Vagina (tissue), 2 donors: ENCODE data around the gene SNRNP70. TPM values are rescaled to one million over a fixed set of nuclear protein-coding genes. Genes with fewer than 3 reads are reported as not detected.

Experiments used
- DNase-seq, 2 donors: peaks; one replicate each; pipeline ENCODE4 v3.0.0-alpha.2; 2017; ENCODE audit errors: extremely low spot score in 2 of 2
- H3K27ac ChIP-seq: fragments of 200-600 bp; sonication (generic); one replicate; pipeline ENCODE4 v1.5.1; 2019
- H3K27me3 ChIP-seq: fragments of 200-600 bp; sonication (generic); one replicate; pipeline ENCODE4 v1.5.1; 2019
- H3K36me3 ChIP-seq, 2 donors: fragments of 200-600 bp; sonication (generic); one replicate each; pipeline ENCODE4 v1.5.1; 2017 to 2019
- H3K4me1 ChIP-seq: fragments of 200-600 bp; sonication (generic); one replicate; pipeline ENCODE4 v1.5.1; 2019
- H3K4me3 ChIP-seq, 2 donors: fragments of 200-600 bp; sonication (generic); 1 replicate in 1 of 2; 2 replicates in 1 of 2; pipeline ENCODE4 v1.5.1; 2016 to 2019
- H3K9me3 ChIP-seq: fragments of 200-600 bp; sonication (generic); one replicate; pipeline ENCODE4 v1.5.1; 2019
- POLR2A ChIP-seq, 2 donors: fragments of 450-650 bp; IDR thresholded peaks; one replicate each; pipeline ENCODE4 v1.6.1; 2017; ENCODE audit warnings: antibody characterized with exemption in 2 of 2, mild to moderate bottlenecking in 2 of 2, moderate library complexity in 2 of 2
- POLR2AphosphoS5 ChIP-seq, 2 donors: sonication (generic); formaldehyde crosslinking; IDR thresholded peaks; one replicate each; pipeline ENCODE4 v1.9.0; 2017; ENCODE audit warnings: antibody characterized with exemption in 2 of 2, mild to moderate bottlenecking in 2 of 2, low read depth in 1 of 2; ENCODE audit not compliant: insufficient read depth in 1 of 2
- intact Hi-C: fragments of 100-400 bp; cut with DNase I; formaldehyde crosslinking; loops from one replicate; pipeline ENCODE4 v1.15.1; 2023
- total RNA-seq: library from RNA; depleted of rRNA; stranded (reverse); fragments of >200 nt; gene quantifications from one replicate; pipeline ENCODE4 v1.2.3, GENCODE V29; 2016
- TF ChIP-seq, protein P1 (sequence below), 3 experiments: fragments of 450-650 bp in 2 of 3; fragments of 200-600 bp in 1 of 3; sonication (generic) in 1 of 3; IDR thresholded peaks; one replicate each; pipeline ENCODE4 v1.5.1; 2017 to 2019; ENCODE audit warnings: antibody characterized with exemption in 3 of 3, mild to moderate bottlenecking in 2 of 3, moderate library complexity in 2 of 3

SNRNP70 gene
- total RNA-seq, 1 donor from 2014 or later: 380 TPM

DNA sequence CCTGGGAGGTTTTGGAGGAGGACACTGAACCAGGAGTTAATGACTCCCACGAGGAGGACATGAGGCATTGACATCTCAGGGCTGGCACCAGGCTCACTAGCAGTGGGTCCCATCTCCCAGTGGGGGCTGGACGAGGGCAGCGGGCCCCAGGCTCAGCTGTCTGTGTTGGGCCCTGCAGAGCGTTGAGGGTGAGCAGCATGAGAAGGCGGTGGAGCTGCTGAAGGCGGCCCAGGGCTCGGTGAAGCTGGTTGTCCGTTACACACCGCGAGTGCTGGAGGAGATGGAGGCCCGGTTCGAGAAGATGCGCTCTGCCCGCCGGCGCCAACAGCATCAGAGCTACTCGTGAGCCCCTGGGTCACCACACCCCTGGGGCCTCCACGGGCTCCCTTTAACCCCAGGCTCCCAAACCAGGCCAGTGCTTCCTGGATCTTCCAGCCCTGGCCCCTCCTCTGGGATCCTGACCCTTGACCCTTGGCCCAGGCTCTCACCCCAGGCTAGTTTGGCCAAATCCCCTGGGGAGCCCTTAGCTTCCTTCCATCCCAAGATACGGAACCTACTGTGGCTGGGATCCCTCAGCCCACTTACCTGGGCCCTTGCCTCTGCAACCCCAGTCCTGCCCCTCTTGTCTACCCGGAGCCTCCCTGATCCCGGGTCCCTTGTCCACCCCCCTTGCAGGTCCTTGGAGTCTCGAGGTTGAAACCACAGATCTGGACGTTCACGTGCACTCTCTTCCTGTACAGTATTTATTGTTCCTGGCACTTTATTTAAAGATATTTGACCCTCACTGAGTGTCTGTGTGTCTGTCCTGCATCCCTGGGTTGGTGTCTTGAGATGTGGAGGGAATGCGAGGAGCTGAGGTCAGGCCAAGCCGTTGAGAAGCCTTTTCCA, 32.7 kb downstream of the SNRNP70 start:
- intact Hi-C loops: no loop called here
- H3K9me3 ChIP-seq: no peaks in the 10 kb centered on the region
- H3K27me3 ChIP-seq: no peaks in the 10 kb centered on the region
- TF ChIP-seq POLR2AphosphoS5 (IDR thresholded peaks at IDR 0.05; ENCODE audit: insufficient read depth in 1 of 2, low read depth in 1 of 2) (no peak), POLR2A (IDR thresholded peaks at IDR 0.05) (no peak)
- TF ChIP-seq, protein P1, sequence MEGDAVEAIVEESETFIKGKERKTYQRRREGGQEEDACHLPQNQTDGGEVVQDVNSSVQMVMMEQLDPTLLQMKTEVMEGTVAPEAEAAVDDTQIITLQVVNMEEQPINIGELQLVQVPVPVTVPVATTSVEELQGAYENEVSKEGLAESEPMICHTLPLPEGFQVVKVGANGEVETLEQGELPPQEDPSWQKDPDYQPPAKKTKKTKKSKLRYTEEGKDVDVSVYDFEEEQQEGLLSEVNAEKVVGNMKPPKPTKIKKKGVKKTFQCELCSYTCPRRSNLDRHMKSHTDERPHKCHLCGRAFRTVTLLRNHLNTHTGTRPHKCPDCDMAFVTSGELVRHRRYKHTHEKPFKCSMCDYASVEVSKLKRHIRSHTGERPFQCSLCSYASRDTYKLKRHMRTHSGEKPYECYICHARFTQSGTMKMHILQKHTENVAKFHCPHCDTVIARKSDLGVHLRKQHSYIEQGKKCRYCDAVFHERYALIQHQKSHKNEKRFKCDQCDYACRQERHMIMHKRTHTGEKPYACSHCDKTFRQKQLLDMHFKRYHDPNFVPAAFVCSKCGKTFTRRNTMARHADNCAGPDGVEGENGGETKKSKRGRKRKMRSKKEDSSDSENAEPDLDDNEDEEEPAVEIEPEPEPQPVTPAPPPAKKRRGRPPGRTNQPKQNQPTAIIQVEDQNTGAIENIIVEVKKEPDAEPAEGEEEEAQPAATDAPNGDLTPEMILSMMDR (IDR thresholded peaks at IDR 0.05): no peak
- H3K27ac ChIP-seq: peak overlapping the region; percentile 92
- peak overlapping the region; percentile 64 to 73 for H3K4me3 ChIP-seq
- DNase-seq: peak in 1 of 2 donors; percentile 85
- H3K4me1 ChIP-seq: peaks cover 42% of the 10 kb centered on the region
- H3K36me3 ChIP-seq: no peaks in the 10 kb centered on the region

DNA sequence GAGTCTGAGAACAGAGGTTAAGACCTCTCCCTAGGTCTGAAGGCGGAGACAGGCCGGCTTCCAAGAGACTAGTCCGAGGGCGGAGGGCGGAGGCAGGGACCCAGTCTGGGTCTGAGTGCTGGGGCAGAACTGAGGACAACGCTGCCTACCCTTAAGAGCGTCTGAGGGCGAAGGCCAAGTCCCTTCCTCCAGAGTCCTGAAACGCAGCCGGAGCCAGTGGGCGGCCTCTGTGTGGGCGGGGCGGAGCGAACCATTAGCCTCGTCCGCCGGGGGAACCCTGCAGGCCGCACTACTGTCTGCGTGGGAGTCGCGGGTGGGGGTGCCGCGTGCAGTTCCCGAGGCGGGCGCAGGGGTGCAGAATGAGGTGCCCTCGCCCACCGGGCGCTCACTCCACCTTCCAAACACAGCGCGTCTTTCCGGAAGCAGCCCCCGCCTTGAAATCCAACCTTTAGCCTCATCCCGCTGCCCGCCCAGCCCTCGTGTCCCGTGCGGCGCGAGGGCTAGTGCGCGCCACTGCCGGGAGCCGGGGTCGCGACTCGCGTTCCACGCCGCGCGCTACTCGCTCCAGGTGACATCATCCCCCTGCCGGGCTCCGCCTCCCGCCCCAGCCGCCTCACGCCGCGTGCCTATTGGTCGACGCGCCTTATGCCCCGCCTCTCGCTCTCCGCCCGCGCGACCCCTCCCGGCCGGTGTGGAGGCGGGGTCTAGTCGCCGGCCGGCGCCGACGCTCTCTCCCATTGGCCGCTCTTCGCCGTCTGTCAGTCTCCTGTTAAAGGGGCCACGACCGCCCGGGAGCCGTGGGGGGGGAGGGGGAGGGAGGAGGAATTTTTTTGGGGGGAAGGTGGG, 33.5 kb downstream of the SNRNP70 start, which contains the start of gene C19orf73:
Gene C19orf73, minus strand, starts transcription at position 579 of the 846 bp plus-strand sequence. Its CDS starts 121 bp downstream, at position 458.
- Histone ChIP-seq H3K9me3 (no peaks in the 10 kb centered on the region), H3K4me3 (peak within 1 kb of the TSS; percentile 64 to 73), H3K4me1 (peaks cover 37% of the 10 kb centered on the region), H3K36me3 (no peaks in the 10 kb centered on the region), H3K27ac (peak within 1 kb of the TSS; percentile 92), H3K27me3 (no peaks in the 10 kb centered on the region)
- peak in 1 of 2 donors; percentile 91 for DNase-seq
- intact Hi-C loops: no loop called here
- peak in 1 of 2 donors; percentile 56 for TF ChIP-seq POLR2A (IDR thresholded peaks at IDR 0.05)
- peak; percentile 31 to 91 for TF ChIP-seq POLR2AphosphoS5 (IDR thresholded peaks at IDR 0.05; ENCODE audit: insufficient read depth in 1 of 2, low read depth in 1 of 2)
- TF ChIP-seq, protein P1 (IDR thresholded peaks at IDR 0.05): peak in 1 of 3 experiments; percentile 18

DNA sequence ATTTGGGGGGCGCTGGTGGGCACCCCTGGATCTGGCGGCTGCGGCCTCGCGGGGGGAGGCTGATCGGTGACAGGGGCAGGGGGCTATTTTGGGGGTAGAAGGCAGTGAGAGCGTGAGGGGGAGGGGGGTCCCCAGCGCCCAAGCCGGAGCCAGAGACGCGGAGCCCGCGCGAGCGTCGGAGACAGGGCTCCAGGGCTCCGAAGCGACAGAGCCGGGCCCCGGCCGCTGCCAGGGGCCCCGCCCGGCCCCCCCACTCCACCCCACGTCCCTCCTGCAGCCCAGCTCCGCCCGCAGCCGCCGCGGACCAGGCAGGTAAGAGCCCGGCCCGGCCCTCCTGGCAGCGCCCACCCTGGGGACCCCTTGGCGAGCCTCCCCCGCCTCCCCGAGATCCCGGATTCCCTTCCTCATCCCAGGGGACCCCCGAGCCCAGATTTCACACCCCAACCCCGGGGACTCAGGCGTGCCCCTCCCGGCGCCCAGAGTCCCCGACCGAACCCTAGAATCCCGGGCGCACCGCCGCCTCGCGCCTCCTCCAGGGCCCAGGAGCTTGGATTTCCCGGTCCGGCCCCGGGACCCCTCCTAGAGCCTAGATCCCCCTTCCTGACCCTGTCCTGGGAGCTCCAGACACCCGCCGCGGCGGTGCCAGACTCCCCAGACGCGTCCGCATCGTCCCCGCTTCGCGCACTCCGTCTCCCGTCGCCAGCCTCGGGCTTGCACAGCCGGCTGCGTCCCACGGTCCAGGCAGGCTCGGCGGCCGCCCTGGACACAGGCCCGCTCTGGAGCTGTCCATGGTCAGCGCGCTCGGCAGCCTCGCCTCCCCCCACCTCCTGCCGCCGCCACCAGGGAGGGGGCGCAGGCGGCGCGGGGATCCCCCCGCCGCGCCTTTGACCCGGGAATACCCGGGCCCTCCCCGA, 34.4 kb downstream of the SNRNP70 start, which contains the start of gene PPFIA3:
Gene PPFIA3, plus strand, starts transcription at position 134 of the 914 bp plus-strand sequence. CDS start 8,330 bp downstream, outside the sequence.
- Histone ChIP-seq H3K27me3 (no peaks in the 10 kb centered on the region), H3K9me3 (no peaks in the 10 kb centered on the region), H3K4me1 (peaks cover 34% of the 10 kb centered on the region), H3K4me3 (peak within 1 kb of the TSS; percentile 64 to 73), H3K36me3 (no peaks in the 10 kb centered on the region), H3K27ac (peak within 1 kb of the TSS; percentile 92)
- DNase-seq: no peak
- TF ChIP-seq POLR2A (IDR thresholded peaks at IDR 0.05): no peak
- TF ChIP-seq, protein P1 (IDR thresholded peaks at IDR 0.05): no peak
- no peak for TF ChIP-seq POLR2AphosphoS5 (IDR thresholded peaks at IDR 0.05; ENCODE audit: insufficient read depth in 1 of 2, low read depth in 1 of 2)
- intact Hi-C loops: no loop called here

DNA sequence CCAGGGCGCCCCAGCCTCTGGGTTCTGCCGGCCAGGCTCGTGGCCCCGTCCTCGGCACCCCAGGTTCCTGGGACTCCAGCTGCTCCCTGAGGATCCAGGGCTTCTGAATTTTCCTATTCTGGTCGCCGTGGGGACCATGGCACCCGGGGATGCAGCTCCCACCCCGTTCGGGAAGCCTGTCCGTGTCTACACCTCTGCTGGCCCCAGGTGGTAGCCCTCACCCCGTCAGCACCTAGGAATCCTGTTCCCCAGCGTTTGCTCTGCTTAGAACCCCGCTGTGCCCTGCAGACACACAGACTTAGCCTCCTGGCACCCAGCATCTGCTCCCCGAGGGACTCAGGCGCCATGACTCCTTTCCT, 35.1 kb downstream of the SNRNP70 start:
- Histone ChIP-seq H3K27ac (peak overlapping the region; percentile 92), H3K36me3 (no peaks in the 10 kb centered on the region), H3K27me3 (no peaks in the 10 kb centered on the region), H3K4me1 (peaks cover 28% of the 10 kb centered on the region), H3K9me3 (no peaks in the 10 kb centered on the region), H3K4me3 (peak overlapping the region; percentile 64 to 73)
- DNase-seq: peak in 1 of 2 donors; percentile 77
- intact Hi-C loops: no loop called here
- no peak for TF ChIP-seq POLR2A (IDR thresholded peaks at IDR 0.05)
- TF ChIP-seq POLR2AphosphoS5 (IDR thresholded peaks at IDR 0.05; ENCODE audit: insufficient read depth in 1 of 2, low read depth in 1 of 2): no peak
- TF ChIP-seq, protein P1 (IDR thresholded peaks at IDR 0.05): no peak
